ENCODE measurements around the gene RB1.
"Not testable (repeated sequence)": the region's sequence is repeated elsewhere in the genome, so short reads cannot be mapped to it uniquely, and the experiment has no call there.

RB1 gene

GRCh38 chr13:48349525-48349924, 46.0 kb downstream of the RB1 start:
- WGBS, 2 experiments (ENCODE audit: insufficient coverage in 2 of 2), result no CpG with 5 or more reads among the region's 2 CpGs
- no peaks in the 10 kb centered on the region for H3K4me1 ChIP-seq (ENCODE audit: control insufficient read depth, insufficient read depth, low read length, poor library complexity, severe bottlenecking)
- peaks cover 16% of the 10 kb centered on the region for H3K36me3 ChIP-seq (ENCODE audit: control insufficient read depth, insufficient read depth, low read length)
- H3K27ac ChIP-seq (ENCODE audit: low read depth, low read length, severe bottlenecking), result no peak overlapping the region
- H3K4me3 ChIP-seq (ENCODE audit: extremely low read depth, insufficient read depth, low read length, poor library complexity, severe bottlenecking), result no peak overlapping the region
- peaks cover 23% of the 10 kb centered on the region for H3K9me3 ChIP-seq (ENCODE audit: control insufficient read depth, low read length)

- peaks cover 23% of the 10 kb centered on the region for H3K9me3 ChIP-seq (ENCODE audit: control insufficient read depth, low read length)
- no peaks in the 10 kb centered on the region for H3K4me1 ChIP-seq (ENCODE audit: control insufficient read depth, insufficient read depth, low read length, poor library complexity, severe bottlenecking)
- H3K27ac ChIP-seq (ENCODE audit: low read depth, low read length, severe bottlenecking), result no peak overlapping the region
- H3K4me3 ChIP-seq (ENCODE audit: extremely low read depth, insufficient read depth, low read length, poor library complexity, severe bottlenecking), result no peak overlapping the region
- WGBS, 2 experiments (ENCODE audit: insufficient coverage in 2 of 2), result 100% methylated on average over 1 of the region's 2 CpGs; no CpG with 5 or more reads in 1 of the 2 experiments
- H3K36me3 ChIP-seq (ENCODE audit: control insufficient read depth, insufficient read depth, low read length), result peaks cover 11% of the 10 kb centered on the region
Measured at GRCh38 chr13:48353590-48353989, 50.0 kb downstream of the RB1 start.

GRCh38 chr13:48355524-48355923, 52.0 kb downstream of the RB1 start:
- peaks cover 23% of the 10 kb centered on the region for H3K9me3 ChIP-seq (ENCODE audit: control insufficient read depth, low read length)
- H3K4me3 ChIP-seq (ENCODE audit: extremely low read depth, insufficient read depth, low read length, poor library complexity, severe bottlenecking); H3K4me1 ChIP-seq (ENCODE audit: control insufficient read depth, insufficient read depth, low read length, poor library complexity, severe bottlenecking); H3K27ac ChIP-seq (ENCODE audit: low read depth, low read length, severe bottlenecking); H3K36me3 ChIP-seq (ENCODE audit: control insufficient read depth, insufficient read depth, low read length): not testable (repeated sequence)
- WGBS, 2 experiments (ENCODE audit: insufficient coverage in 2 of 2), result no CpG with 5 or more reads among the region's 2 CpGs

- no peak overlapping the region for H3K4me3 ChIP-seq (ENCODE audit: extremely low read depth, insufficient read depth, low read length, poor library complexity, severe bottlenecking)
- H3K4me1 ChIP-seq (ENCODE audit: control insufficient read depth, insufficient read depth, low read length, poor library complexity, severe bottlenecking), result no peaks in the 10 kb centered on the region
- WGBS, 2 experiments (ENCODE audit: insufficient coverage in 2 of 2), result no CpG with 5 or more reads among the region's 3 CpGs
- H3K27ac ChIP-seq (ENCODE audit: low read depth, low read length, severe bottlenecking), result no peak overlapping the region
- H3K36me3 ChIP-seq (ENCODE audit: control insufficient read depth, insufficient read depth, low read length), result peaks cover 7% of the 10 kb centered on the region
- H3K9me3 ChIP-seq (ENCODE audit: control insufficient read depth, low read length), result peaks cover 23% of the 10 kb centered on the region
Measured at GRCh38 chr13:48356750-48357149, 53.2 kb downstream of the RB1 start.

GRCh38 chr13:48369988-48370387, 66.4 kb downstream of the RB1 start:
- H3K4me1 ChIP-seq (ENCODE audit: control insufficient read depth, insufficient read depth, low read length, poor library complexity, severe bottlenecking), result no peaks in the 10 kb centered on the region
- peaks cover 15% of the 10 kb centered on the region for H3K36me3 ChIP-seq (ENCODE audit: control insufficient read depth, insufficient read depth, low read length)
- H3K4me3 ChIP-seq (ENCODE audit: extremely low read depth, insufficient read depth, low read length, poor library complexity, severe bottlenecking), result no peak overlapping the region
- no peaks in the 10 kb centered on the region for H3K9me3 ChIP-seq (ENCODE audit: control insufficient read depth, low read length)
- 80% methylated on average over 1 of the region's 1 CpG; no CpG with 5 or more reads in 1 of the 2 experiments for WGBS, 2 experiments (ENCODE audit: insufficient coverage in 2 of 2)
- H3K27ac ChIP-seq (ENCODE audit: low read depth, low read length, severe bottlenecking), result no peak overlapping the region

- Histone ChIP-seq H3K9me3 (ENCODE audit: control insufficient read depth, low read length) (no peaks in the 10 kb centered on the region), H3K27ac (ENCODE audit: low read depth, low read length, severe bottlenecking) (no peak overlapping the region), H3K4me1 (ENCODE audit: control insufficient read depth, insufficient read depth, low read length, poor library complexity, severe bottlenecking) (no peaks in the 10 kb centered on the region), H3K36me3 (ENCODE audit: control insufficient read depth, insufficient read depth, low read length) (peaks cover 15% of the 10 kb centered on the region), H3K4me3 (ENCODE audit: extremely low read depth, insufficient read depth, low read length, poor library complexity, severe bottlenecking) (no peak overlapping the region)
- no CpG with 5 or more reads among the region's 2 CpGs for WGBS, 2 experiments (ENCODE audit: insufficient coverage in 2 of 2)
Measured at GRCh38 chr13:48370815-48371214, 67.3 kb downstream of the RB1 start.

- Histone ChIP-seq H3K4me3 (ENCODE audit: extremely low read depth, insufficient read depth, low read length, poor library complexity, severe bottlenecking) (no peak overlapping the region), H3K36me3 (ENCODE audit: control insufficient read depth, insufficient read depth, low read length) (peaks cover 20% of the 10 kb centered on the region)
- no CpG with 5 or more reads among the region's 2 CpGs for WGBS, 2 experiments (ENCODE audit: insufficient coverage in 2 of 2)
Measured at GRCh38 chr13:48377857-48378256, 74.3 kb downstream of the RB1 start.

GRCh38 chr13:48380581-48380980, 77.0 kb downstream of the RB1 start:
- no peak overlapping the region for H3K27ac ChIP-seq (ENCODE audit: low read depth, low read length, severe bottlenecking)
- H3K36me3 ChIP-seq (ENCODE audit: control insufficient read depth, insufficient read depth, low read length), result peaks cover 16% of the 10 kb centered on the region

More at GRCh38 chr13:48377857-48378256, 74.3 kb downstream of the RB1 start:
- H3K27ac ChIP-seq (ENCODE audit: low read depth, low read length, severe bottlenecking), result no peak overlapping the region
- no peaks in the 10 kb centered on the region for H3K4me1 ChIP-seq (ENCODE audit: control insufficient read depth, insufficient read depth, low read length, poor library complexity, severe bottlenecking)
- H3K9me3 ChIP-seq (ENCODE audit: control insufficient read depth, low read length), result no peaks in the 10 kb centered on the region

GRCh38 chr13:48383384-48383783, 79.8 kb downstream of the RB1 start:
- Histone ChIP-seq H3K27ac (ENCODE audit: low read depth, low read length, severe bottlenecking) (no peak overlapping the region), H3K4me3 (ENCODE audit: extremely low read depth, insufficient read depth, low read length, poor library complexity, severe bottlenecking) (no peak overlapping the region), H3K36me3 (ENCODE audit: control insufficient read depth, insufficient read depth, low read length) (peaks cover 16% of the 10 kb centered on the region), H3K4me1 (ENCODE audit: control insufficient read depth, insufficient read depth, low read length, poor library complexity, severe bottlenecking) (no peaks in the 10 kb centered on the region), H3K9me3 (ENCODE audit: control insufficient read depth, low read length) (no peaks in the 10 kb centered on the region)
- WGBS, 2 experiments (ENCODE audit: insufficient coverage in 2 of 2), result no CpG with 5 or more reads among the region's 2 CpGs

More at GRCh38 chr13:48380581-48380980, 77.0 kb downstream of the RB1 start:
- H3K9me3 ChIP-seq (ENCODE audit: control insufficient read depth, low read length), result no peaks in the 10 kb centered on the region
- no peak overlapping the region for H3K4me3 ChIP-seq (ENCODE audit: extremely low read depth, insufficient read depth, low read length, poor library complexity, severe bottlenecking)
- no peaks in the 10 kb centered on the region for H3K4me1 ChIP-seq (ENCODE audit: control insufficient read depth, insufficient read depth, low read length, poor library complexity, severe bottlenecking)

- WGBS, 2 experiments (ENCODE audit: insufficient coverage in 2 of 2), result 100% methylated on average over 4 to 6 of the region's 8 CpGs
- peaks cover 11% of the 10 kb centered on the region for H3K36me3 ChIP-seq (ENCODE audit: control insufficient read depth, insufficient read depth, low read length)
Measured at GRCh38 chr13:48386816-48387215, 83.3 kb downstream of the RB1 start.

GRCh38 chr13:48391257-48391656, 87.7 kb downstream of the RB1 start:
- no peaks in the 10 kb centered on the region for H3K4me1 ChIP-seq (ENCODE audit: control insufficient read depth, insufficient read depth, low read length, poor library complexity, severe bottlenecking)
- no peak overlapping the region for H3K4me3 ChIP-seq (ENCODE audit: extremely low read depth, insufficient read depth, low read length, poor library complexity, severe bottlenecking)
- 100% methylated on average over 2 of the region's 3 CpGs; no CpG with 5 or more reads in 1 of the 2 experiments for WGBS, 2 experiments (ENCODE audit: insufficient coverage in 2 of 2)
- peaks cover 25% of the 10 kb centered on the region for H3K36me3 ChIP-seq (ENCODE audit: control insufficient read depth, insufficient read depth, low read length)
- H3K27ac ChIP-seq (ENCODE audit: low read depth, low read length, severe bottlenecking), result no peak overlapping the region
- H3K9me3 ChIP-seq (ENCODE audit: control insufficient read depth, low read length), result no peaks in the 10 kb centered on the region

More at GRCh38 chr13:48386816-48387215, 83.3 kb downstream of the RB1 start:
- no peak overlapping the region for H3K27ac ChIP-seq (ENCODE audit: low read depth, low read length, severe bottlenecking)
- no peaks in the 10 kb centered on the region for H3K4me1 ChIP-seq (ENCODE audit: control insufficient read depth, insufficient read depth, low read length, poor library complexity, severe bottlenecking)
- no peak overlapping the region for H3K4me3 ChIP-seq (ENCODE audit: extremely low read depth, insufficient read depth, low read length, poor library complexity, severe bottlenecking)
- H3K9me3 ChIP-seq (ENCODE audit: control insufficient read depth, low read length), result no peaks in the 10 kb centered on the region

All from mesodermal cell (in vitro differentiated cells).